OCI-LY3 (cell line): Measurements from ENCODE around the gene OXCT1.

Experiments
- H2AFZ ChIP-seq: fragments of 200-600, 300-600 bp; shearing (Covaris generic); 2 replicates; pipeline ENCODE4 v1.6.0; 2014; ENCODE audit warnings: antibody characterized with exemption, low read depth, low read length
- H3K27ac ChIP-seq: fragments of 200-600, 300-600 bp; sonication (generic); 2 replicates; pipeline ENCODE4 v1.5.1; 2014; ENCODE audit warnings: mild to moderate bottlenecking, low read length, moderate library complexity, mixed read lengths
- H3K27me3 ChIP-seq: fragments of 200-600, 300-600 bp; sonication (generic); 2 replicates; pipeline ENCODE4 v1.6.1; 2014; ENCODE audit warnings: low read depth, low read length, mixed read lengths
- H3K36me3 ChIP-seq: fragments of 200-600, 300-600 bp; sonication (generic); replicated peaks from 2 replicates; pipeline ENCODE3; 2014; ENCODE audit warnings: low read depth, low read length, mixed read lengths
- H3K4me1 ChIP-seq: fragments of 300-600, 200-600 bp; sonication (generic); 2 replicates; pipeline ENCODE4 v1.6.1; 2014; ENCODE audit warnings: low read length, mixed read lengths
- H3K4me2 ChIP-seq: fragments of 200-600, 300-600 bp; sonication (generic); 2 replicates; pipeline ENCODE4 v1.6.1; 2014; ENCODE audit warnings: low read length, mixed read lengths
- H3K4me3 ChIP-seq: fragments of 300-600, 200-600 bp; sonication (generic); 2 replicates; pipeline ENCODE4 v1.5.1; 2014; ENCODE audit warnings: antibody characterized with exemption, mild to moderate bottlenecking, low read length, moderate library complexity
- H3K79me2 ChIP-seq: fragments of 300-600, 200-600 bp; shearing (Covaris generic); 2 replicates; pipeline ENCODE4 v1.6.1; 2014; ENCODE audit warnings: mild to moderate bottlenecking, low read length, mixed read lengths
- H3K9ac ChIP-seq: fragments of 300-600, 200-600 bp; shearing (Covaris generic); 2 replicates; pipeline ENCODE4 v1.6.0; 2014; ENCODE audit warnings: mild to moderate bottlenecking, low read length, moderate library complexity
- H3K9me3 ChIP-seq: fragments of 200-600, 300-600 bp; shearing (Covaris generic); 2 replicates; pipeline ENCODE4 v1.6.1; 2014; ENCODE audit warnings: low read length, mixed read lengths; ENCODE audit not compliant: insufficient read depth
- H4K20me1 ChIP-seq: fragments of 200-600, 300-600 bp; sonication (generic); 2 replicates; pipeline ENCODE4 v1.6.1; 2016; ENCODE audit warnings: low read length, mixed read lengths; ENCODE audit not compliant: insufficient read depth
- CTCF ChIP-seq: fragments of 200-600, 300-600 bp; sonication (generic); IDR thresholded peaks from 2 replicates; pipeline ENCODE4 v1.5.1; 2014; ENCODE audit warnings: antibody characterized with exemption, low read length, low read depth
- EZH2phosphoT487 ChIP-seq: fragments of 200-600 bp; shearing (Covaris generic); IDR thresholded peaks from 2 replicates; pipeline ENCODE4 v1.6.1; 2018; ENCODE audit warnings: antibody characterized with exemption, mixed run types, low read depth

OXCT1 gene

GRCh38 chr5:41755705-41756104, 114.5 kb downstream of the OXCT1 start:
- TF ChIP-seq CTCF (no peak), EZH2phosphoT487 (no peak)
- Histone ChIP-seq H3K9ac (no peak overlapping the region), H3K4me1 (no peaks in the 10 kb centered on the region), H3K4me3 (no peak overlapping the region), H3K9me3 (no peaks in the 10 kb centered on the region), H3K4me2 (no peak overlapping the region), H2AFZ (no peak overlapping the region), H3K27ac (no peak overlapping the region), H3K27me3 (no peaks in the 10 kb centered on the region), H3K36me3 (no peaks in the 10 kb centered on the region), H3K79me2 (no peaks in the 10 kb centered on the region), H4K20me1 (no peaks in the 10 kb centered on the region)

- H3K9ac ChIP-seq = no peak overlapping the region
- H3K79me2 ChIP-seq = no peaks in the 10 kb centered on the region
- no peaks in the 10 kb centered on the region for H3K9me3 ChIP-seq
- H3K4me1 ChIP-seq = no peaks in the 10 kb centered on the region
- no peak overlapping the region for H3K4me3 ChIP-seq
- no peak overlapping the region for H3K27ac ChIP-seq
- no peaks in the 10 kb centered on the region for H4K20me1 ChIP-seq
- no peak overlapping the region for H2AFZ ChIP-seq
- TF ChIP-seq EZH2phosphoT487 (no peak), CTCF (no peak)
- H3K36me3 ChIP-seq = no peaks in the 10 kb centered on the region
- no peaks in the 10 kb centered on the region for H3K27me3 ChIP-seq
- no peak overlapping the region for H3K4me2 ChIP-seq
Measured at GRCh38 chr5:41754857-41755256, 115.4 kb downstream of the OXCT1 start.

GRCh38 chr5:41751867-41752266, 118.4 kb downstream of the OXCT1 start:
- Histone ChIP-seq H3K4me1 (peaks cover 10% of the 10 kb centered on the region; the same call in 1 of the 2 replicates), H3K9me3 (no peaks in the 10 kb centered on the region), H3K9ac (no peak overlapping the region), H3K79me2 (no peaks in the 10 kb centered on the region), H3K4me2 (no peak overlapping the region), H3K27ac (no peak overlapping the region), H3K4me3 (no peak overlapping the region), H3K36me3 (no peaks in the 10 kb centered on the region), H3K27me3 (no peaks in the 10 kb centered on the region), H4K20me1 (no peaks in the 10 kb centered on the region), H2AFZ (no peak overlapping the region)
- no peak for TF ChIP-seq CTCF

- peaks cover 10% of the 10 kb centered on the region; the same call in 1 of the 2 replicates for H3K4me1 ChIP-seq
- no peaks in the 10 kb centered on the region for H3K79me2 ChIP-seq
- no peak overlapping the region for H2AFZ ChIP-seq
- no peaks in the 10 kb centered on the region for H4K20me1 ChIP-seq
- H3K9ac ChIP-seq = no peak overlapping the region
- H3K27ac ChIP-seq = no peak overlapping the region
- no peaks in the 10 kb centered on the region for H3K36me3 ChIP-seq
- H3K4me2 ChIP-seq = no peak overlapping the region
- H3K4me3 ChIP-seq = no peak overlapping the region
- TF ChIP-seq EZH2phosphoT487 (no peak), CTCF (no peak)
- no peaks in the 10 kb centered on the region for H3K27me3 ChIP-seq
- H3K9me3 ChIP-seq = no peaks in the 10 kb centered on the region
Measured at GRCh38 chr5:41748631-41749030, 121.6 kb downstream of the OXCT1 start.
